ENCODE data around the gene AACS. TPM values are rescaled to one million over a fixed set of nuclear protein-coding genes. Genes with fewer than 3 reads are reported as not detected.

The AACS gene
- polyA plus RNA-seq, 2 donors: 24.3 to 26.9 TPM

DNA sequence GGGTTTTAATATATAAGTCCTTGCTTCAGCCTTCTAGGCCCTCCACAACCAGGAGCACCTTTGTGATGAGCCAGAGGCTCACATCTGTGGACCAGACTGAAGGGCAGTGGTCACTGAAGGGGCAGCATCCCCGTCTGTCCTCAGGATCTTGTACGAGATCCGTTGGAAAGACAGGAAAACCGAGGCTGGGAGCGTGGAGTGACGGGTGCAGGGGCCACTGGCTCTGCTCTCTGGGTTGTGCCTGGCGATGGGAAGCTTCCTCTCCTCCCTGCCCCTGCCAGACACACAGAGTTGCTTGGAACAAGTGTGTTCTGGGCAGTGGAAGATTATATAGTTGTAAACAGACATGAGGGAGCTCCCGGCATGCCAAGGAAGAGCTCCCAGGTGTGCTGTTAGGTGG is 48.0 kb downstream of the AACS start:
- no peaks in the 10 kb centered on the region for H3K27me3 ChIP-seq (ENCODE audit: control insufficient read depth in 1 of 2, insufficient read depth in 2 of 2, low read length in 2 of 2)
- 95% methylated on average over 8 of the region's 8 CpGs for WGBS, 2 donors
- H3K4me1 ChIP-seq (ENCODE audit: control insufficient read depth in 2 of 2, insufficient read depth in 2 of 2, low read length in 1 of 2): peaks cover 0 to 1% of the 10 kb centered on the region in 2 donors
- no peak overlapping the region for H3K27ac ChIP-seq (ENCODE audit: low read depth in 2 of 2, low read length in 1 of 2)
- no peaks in the 10 kb centered on the region for H3K9me3 ChIP-seq (ENCODE audit: control insufficient read depth in 2 of 2, insufficient read depth in 1 of 2, low read depth in 1 of 2, low read length in 1 of 2)
- no peak overlapping the region for H3K4me3 ChIP-seq (ENCODE audit: low read depth in 1 of 2, low read length in 2 of 2)
- H3K36me3 ChIP-seq (ENCODE audit: control insufficient read depth in 2 of 2, insufficient read depth in 2 of 2, low read length in 1 of 2): peaks cover 8 to 41% of the 10 kb centered on the region in 2 donors

DNA sequence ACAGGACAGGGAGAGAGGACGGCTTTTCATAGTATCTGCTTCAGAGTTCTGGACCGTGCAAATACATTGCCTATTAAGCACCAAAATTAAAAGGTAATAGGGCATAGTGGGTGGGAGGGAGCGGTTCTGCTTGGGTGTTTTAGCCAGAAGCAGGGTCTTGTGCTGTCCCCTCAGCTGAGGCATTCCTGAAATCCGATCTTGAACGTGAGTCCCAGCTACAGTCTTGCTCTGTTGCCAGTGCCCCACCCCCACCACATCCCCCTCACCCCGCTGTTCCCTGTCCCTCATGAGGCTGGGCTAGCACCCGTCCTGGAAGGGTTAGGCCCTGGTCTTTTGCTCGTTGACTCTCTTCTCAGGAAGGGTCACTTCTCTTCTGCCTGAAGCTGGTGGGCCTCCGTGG is 48.6 kb downstream of the AACS start:
- Histone ChIP-seq H3K9me3 (ENCODE audit: control insufficient read depth in 2 of 2, insufficient read depth in 1 of 2, low read depth in 1 of 2, low read length in 1 of 2) (no peaks in the 10 kb centered on the region), H3K4me3 (ENCODE audit: low read depth in 1 of 2, low read length in 2 of 2) (no peak overlapping the region), H3K4me1 (ENCODE audit: control insufficient read depth in 2 of 2, insufficient read depth in 2 of 2, low read length in 1 of 2) (peaks cover 0 to 1% of the 10 kb centered on the region in 2 donors), H3K27ac (ENCODE audit: low read depth in 2 of 2, low read length in 1 of 2) (no peak overlapping the region), H3K27me3 (ENCODE audit: control insufficient read depth in 1 of 2, insufficient read depth in 2 of 2, low read length in 2 of 2) (no peaks in the 10 kb centered on the region), H3K36me3 (ENCODE audit: control insufficient read depth in 2 of 2, insufficient read depth in 2 of 2, low read length in 1 of 2) (peaks cover 8 to 47% of the 10 kb centered on the region in 2 donors)
- WGBS, 2 donors: 82 to 86% methylated on average over 9 of the region's 9 CpGs

DNA sequence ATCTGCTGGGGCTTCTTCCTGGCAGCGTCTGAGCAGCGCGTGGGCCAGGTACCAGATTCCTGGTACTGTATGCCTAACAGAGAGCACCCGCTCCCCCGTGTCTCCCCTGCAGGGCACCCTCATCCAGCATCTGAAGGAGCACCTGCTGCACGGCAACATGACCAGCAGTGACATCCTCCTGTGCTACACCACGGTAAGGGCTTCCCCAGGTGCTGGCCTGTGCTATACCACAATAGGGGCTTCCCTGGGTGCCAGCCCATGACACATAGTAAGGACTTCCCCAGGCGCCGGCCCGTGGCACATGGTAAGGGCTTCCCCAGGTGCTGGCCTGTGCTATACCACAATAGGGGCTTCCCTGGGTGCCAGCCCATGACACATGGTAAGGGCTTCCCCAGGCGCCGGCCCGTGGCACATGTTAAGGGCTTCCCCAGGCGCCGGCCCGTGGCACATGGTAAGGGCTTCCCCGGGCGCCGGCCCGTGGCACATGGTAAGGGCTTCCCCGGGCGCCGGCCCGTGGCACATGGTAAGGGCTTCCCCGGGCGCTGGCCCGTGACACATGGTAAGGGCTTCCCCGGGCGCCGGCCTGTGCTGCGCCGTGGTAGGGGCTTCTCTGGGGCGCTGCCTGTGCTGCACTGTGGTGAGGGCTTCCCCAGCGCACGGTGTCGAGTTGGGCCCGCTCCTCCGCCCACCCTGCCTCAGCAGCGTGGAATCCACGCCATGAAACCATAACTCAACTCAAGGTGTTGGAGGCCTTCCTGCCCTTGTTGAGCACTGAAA is 49.3 kb downstream of the AACS start:
- 94 to 95% methylated on average over 40 of the region's 40 CpGs for WGBS, 2 donors

DNA sequence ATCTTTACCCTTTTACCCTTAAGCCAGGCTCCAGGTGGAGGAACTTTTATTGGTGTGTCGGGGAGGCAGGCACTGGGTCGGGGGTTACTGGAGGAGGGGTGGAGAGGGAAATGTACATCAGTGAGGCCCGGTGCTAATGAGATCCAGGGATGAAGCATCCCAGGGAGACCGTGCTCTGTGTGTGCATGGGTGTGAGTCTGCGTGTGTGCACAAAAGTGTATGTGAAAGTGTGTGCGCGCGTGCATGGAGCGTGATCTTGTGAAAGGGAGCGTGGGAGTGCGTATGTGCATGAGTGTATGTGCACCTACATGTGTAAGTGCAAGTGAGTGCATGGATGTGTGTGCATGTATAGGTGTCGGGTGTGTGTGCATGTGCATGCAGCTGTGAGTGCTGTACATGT is 55.3 kb downstream of the AACS start:
- WGBS, 2 donors: 94 to 95% methylated on average over 12 of the region's 12 CpGs
- no peak overlapping the region for H3K27ac ChIP-seq (ENCODE audit: low read depth in 2 of 2, low read length in 1 of 2)
- H3K4me1 ChIP-seq (ENCODE audit: control insufficient read depth in 2 of 2, insufficient read depth in 2 of 2, low read length in 1 of 2): peaks cover 0 to 3% of the 10 kb centered on the region in 2 donors
- H3K4me3 ChIP-seq (ENCODE audit: low read depth in 1 of 2, low read length in 2 of 2): no peak overlapping the region
- H3K9me3 ChIP-seq (ENCODE audit: control insufficient read depth in 2 of 2, insufficient read depth in 1 of 2, low read depth in 1 of 2, low read length in 1 of 2): no peaks in the 10 kb centered on the region
- H3K27me3 ChIP-seq (ENCODE audit: control insufficient read depth in 1 of 2, insufficient read depth in 2 of 2, low read length in 2 of 2): no peaks in the 10 kb centered on the region
- peaks cover 2 to 37% of the 10 kb centered on the region in 2 donors for H3K36me3 ChIP-seq (ENCODE audit: control insufficient read depth in 2 of 2, insufficient read depth in 2 of 2, low read length in 1 of 2)

More for the DNA sequence above, 49.3 kb downstream of the AACS start:
- Histone ChIP-seq H3K27ac (ENCODE audit: low read depth in 2 of 2, low read length in 1 of 2) (no peak overlapping the region), H3K36me3 (ENCODE audit: control insufficient read depth in 2 of 2, insufficient read depth in 2 of 2, low read length in 1 of 2) (peaks cover 4 to 47% of the 10 kb centered on the region in 2 donors), H3K4me1 (ENCODE audit: control insufficient read depth in 2 of 2, insufficient read depth in 2 of 2, low read length in 1 of 2) (peaks cover 0 to 1% of the 10 kb centered on the region in 2 donors), H3K4me3 (ENCODE audit: low read depth in 1 of 2, low read length in 2 of 2) (no peak overlapping the region), H3K27me3 (ENCODE audit: control insufficient read depth in 1 of 2, insufficient read depth in 2 of 2, low read length in 2 of 2) (no peaks in the 10 kb centered on the region), H3K9me3 (ENCODE audit: control insufficient read depth in 2 of 2, insufficient read depth in 1 of 2, low read depth in 1 of 2, low read length in 1 of 2) (no peaks in the 10 kb centered on the region)

DNA sequence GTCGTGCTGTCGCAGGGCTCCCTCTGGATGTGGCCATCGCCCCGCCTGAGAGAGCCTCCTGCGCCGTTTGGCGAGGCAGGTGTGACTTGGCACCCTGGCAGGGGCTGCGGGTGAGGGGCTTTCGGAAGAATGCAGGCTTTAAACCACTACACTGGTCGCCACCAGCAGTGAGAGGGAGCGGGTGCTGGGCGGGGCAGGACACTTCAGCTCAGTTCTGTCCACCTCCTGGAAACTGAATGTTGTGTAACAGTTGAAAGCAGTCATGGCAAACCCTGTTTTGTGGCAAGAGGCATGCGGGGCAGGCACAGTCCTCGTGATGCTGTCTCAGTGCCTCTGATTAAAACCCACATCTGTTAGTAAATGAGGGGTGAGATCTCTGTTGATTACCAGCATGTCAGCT is 55.9 kb downstream of the AACS start:
- H3K36me3 ChIP-seq (ENCODE audit: control insufficient read depth in 2 of 2, insufficient read depth in 2 of 2, low read length in 1 of 2): peaks cover 0 to 35% of the 10 kb centered on the region in 2 donors
- 91 to 93% methylated on average over 14 of the region's 14 CpGs for WGBS, 2 donors
- H3K4me3 ChIP-seq (ENCODE audit: low read depth in 1 of 2, low read length in 2 of 2): no peak overlapping the region
- H3K27me3 ChIP-seq (ENCODE audit: control insufficient read depth in 1 of 2, insufficient read depth in 2 of 2, low read length in 2 of 2): no peaks in the 10 kb centered on the region
- no peak overlapping the region for H3K27ac ChIP-seq (ENCODE audit: low read depth in 2 of 2, low read length in 1 of 2)
- no peaks in the 10 kb centered on the region for H3K9me3 ChIP-seq (ENCODE audit: control insufficient read depth in 2 of 2, insufficient read depth in 1 of 2, low read depth in 1 of 2, low read length in 1 of 2)
- peaks cover 0 to 3% of the 10 kb centered on the region in 2 donors for H3K4me1 ChIP-seq (ENCODE audit: control insufficient read depth in 2 of 2, insufficient read depth in 2 of 2, low read length in 1 of 2)

DNA sequence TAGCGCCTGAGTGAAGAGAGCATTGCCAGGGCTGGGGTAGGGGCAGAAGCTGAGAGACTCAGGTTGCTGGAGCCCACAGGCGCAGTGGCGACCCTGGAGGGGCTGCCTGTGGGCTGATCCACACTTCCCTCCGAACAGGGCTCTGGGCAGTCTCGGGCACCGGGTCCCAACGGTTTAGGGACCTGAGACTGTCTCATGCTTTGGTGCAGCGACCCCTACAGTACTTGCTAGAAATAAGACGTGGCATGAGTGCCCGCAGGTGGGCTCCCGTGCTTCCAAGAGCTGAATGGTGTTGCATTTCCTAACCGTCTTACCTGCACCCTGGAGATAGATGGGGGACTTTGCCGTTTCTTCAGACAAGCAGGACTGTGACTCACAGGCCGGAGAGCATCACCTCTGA is 57.4 kb downstream of the AACS start:
- H3K36me3 ChIP-seq (ENCODE audit: control insufficient read depth in 2 of 2, insufficient read depth in 2 of 2, low read length in 1 of 2): peaks cover 0 to 32% of the 10 kb centered on the region in 2 donors
- peaks cover 0 to 3% of the 10 kb centered on the region in 2 donors for H3K4me1 ChIP-seq (ENCODE audit: control insufficient read depth in 2 of 2, insufficient read depth in 2 of 2, low read length in 1 of 2)
- 90 to 93% methylated on average over 13 to 14 of the region's 14 CpGs for WGBS, 2 donors
- no peak overlapping the region for H3K4me3 ChIP-seq (ENCODE audit: low read depth in 1 of 2, low read length in 2 of 2)
- no peak overlapping the region for H3K27ac ChIP-seq (ENCODE audit: low read depth in 2 of 2, low read length in 1 of 2)
- H3K27me3 ChIP-seq (ENCODE audit: control insufficient read depth in 1 of 2, insufficient read depth in 2 of 2, low read length in 2 of 2): no peaks in the 10 kb centered on the region
- no peaks in the 10 kb centered on the region for H3K9me3 ChIP-seq (ENCODE audit: control insufficient read depth in 2 of 2, insufficient read depth in 1 of 2, low read depth in 1 of 2, low read length in 1 of 2)

DNA sequence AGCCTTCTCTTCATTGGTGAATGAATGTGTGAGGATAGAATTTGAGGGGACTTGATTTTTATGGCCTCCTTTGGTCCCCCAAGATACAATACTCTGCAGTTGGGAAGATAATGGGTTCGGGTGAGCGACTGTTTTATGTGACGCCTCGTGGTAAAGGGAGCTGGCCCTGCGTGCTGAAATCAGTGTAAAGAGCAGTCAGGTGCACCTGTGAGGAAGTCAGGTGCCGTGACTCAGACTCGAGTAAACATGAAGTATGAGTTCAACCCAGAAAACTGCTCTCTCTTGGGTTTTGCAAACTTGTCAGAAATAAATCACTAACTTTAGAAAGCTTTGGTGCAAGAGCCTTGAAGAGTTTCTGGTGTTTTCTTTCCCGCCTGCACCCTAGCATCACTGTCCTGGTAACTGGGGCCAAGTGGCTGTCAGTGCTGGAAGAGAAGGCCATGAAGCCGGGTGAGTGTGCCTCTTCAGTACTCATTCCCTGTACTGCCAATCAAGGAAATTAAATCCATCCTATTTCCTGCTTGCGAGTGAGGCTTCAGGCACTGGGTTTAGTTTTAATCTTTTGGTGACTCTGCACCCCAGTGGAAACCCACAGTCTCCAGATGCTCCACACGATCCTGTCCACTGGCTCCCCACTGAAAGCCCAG is 59.2 kb downstream of the AACS start:
- Histone ChIP-seq H3K36me3 (ENCODE audit: control insufficient read depth in 2 of 2, insufficient read depth in 2 of 2, low read length in 1 of 2) (peaks cover 0 to 28% of the 10 kb centered on the region in 2 donors), H3K9me3 (ENCODE audit: control insufficient read depth in 2 of 2, insufficient read depth in 1 of 2, low read depth in 1 of 2, low read length in 1 of 2) (no peaks in the 10 kb centered on the region), H3K4me1 (ENCODE audit: control insufficient read depth in 2 of 2, insufficient read depth in 2 of 2, low read length in 1 of 2) (peaks cover 0 to 3% of the 10 kb centered on the region in 2 donors), H3K27ac (ENCODE audit: low read depth in 2 of 2, low read length in 1 of 2) (peak overlapping the region; percentile 32 to 75), H3K4me3 (ENCODE audit: low read depth in 1 of 2, low read length in 2 of 2) (no peak overlapping the region), H3K27me3 (ENCODE audit: control insufficient read depth in 1 of 2, insufficient read depth in 2 of 2, low read length in 2 of 2) (no peaks in the 10 kb centered on the region)
- WGBS, 2 donors: 66 to 74% methylated on average over 11 of the region's 11 CpGs

DNA sequence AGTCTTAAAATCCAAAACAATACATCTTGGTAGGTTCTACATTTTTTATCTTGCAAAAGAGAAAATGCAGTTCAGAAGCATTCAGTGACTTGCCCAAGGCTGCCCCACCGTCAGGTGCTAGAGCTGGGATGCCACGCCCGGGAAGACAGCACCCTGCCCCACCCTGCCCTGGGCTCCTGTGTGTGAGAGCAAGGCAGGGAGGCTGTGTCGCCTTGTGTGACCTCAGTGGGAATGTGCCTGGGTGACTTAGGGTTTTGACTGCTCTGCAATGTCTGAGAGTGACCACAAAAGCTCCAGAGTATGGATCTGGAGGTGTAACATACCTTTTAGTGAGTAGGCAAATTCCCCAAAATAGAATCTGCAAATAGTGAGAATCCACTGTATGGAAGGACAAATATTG is 60.0 kb downstream of the AACS start:
- H3K4me1 ChIP-seq (ENCODE audit: control insufficient read depth in 2 of 2, insufficient read depth in 2 of 2, low read length in 1 of 2): no peaks in the 10 kb centered on the region
- H3K4me3 ChIP-seq (ENCODE audit: low read depth in 1 of 2, low read length in 2 of 2): no peak overlapping the region
- peaks cover 0 to 31% of the 10 kb centered on the region in 2 donors for H3K36me3 ChIP-seq (ENCODE audit: control insufficient read depth in 2 of 2, insufficient read depth in 2 of 2, low read length in 1 of 2)
- no peaks in the 10 kb centered on the region for H3K9me3 ChIP-seq (ENCODE audit: control insufficient read depth in 2 of 2, insufficient read depth in 1 of 2, low read depth in 1 of 2, low read length in 1 of 2)
- WGBS, 2 donors: 62% methylated on average over 4 of the region's 4 CpGs
- no peak overlapping the region for H3K27ac ChIP-seq (ENCODE audit: low read depth in 2 of 2, low read length in 1 of 2)
- H3K27me3 ChIP-seq (ENCODE audit: control insufficient read depth in 1 of 2, insufficient read depth in 2 of 2, low read length in 2 of 2): no peaks in the 10 kb centered on the region

DNA sequence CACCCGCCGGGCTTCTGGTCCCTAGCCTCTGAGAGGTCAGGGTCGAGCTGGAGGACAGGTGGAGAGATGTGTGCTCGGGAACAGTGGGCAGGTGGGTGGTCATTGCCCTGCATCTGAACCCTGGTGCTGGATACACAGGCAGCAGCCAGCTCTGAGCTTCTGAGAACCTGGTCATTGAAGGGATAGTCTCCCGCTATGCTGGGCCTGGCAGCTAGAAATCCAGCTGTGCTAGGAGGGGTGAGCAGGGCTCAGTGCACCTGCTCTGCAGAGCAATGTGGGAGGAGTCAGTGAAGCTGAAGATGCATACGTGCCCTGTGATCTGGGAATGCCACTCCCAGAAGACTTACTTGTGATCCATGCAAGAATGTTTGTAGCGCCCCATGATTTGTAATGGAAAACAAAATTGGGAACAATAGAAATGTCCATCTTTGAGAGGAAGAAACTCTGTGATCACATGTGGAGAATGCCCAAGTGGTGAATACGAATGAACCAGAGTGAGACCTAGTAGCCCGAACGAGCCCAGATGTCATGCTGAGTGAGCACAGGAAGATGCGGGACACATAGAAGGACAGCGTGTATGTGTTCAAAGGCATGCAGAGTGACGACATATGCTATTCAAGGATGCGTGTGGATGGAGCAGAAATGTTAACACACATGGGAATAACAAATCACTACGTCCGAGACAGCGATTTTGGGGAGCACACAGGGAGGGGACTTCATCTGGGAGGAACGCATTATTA is 63.4 kb downstream of the AACS start:
- no peak overlapping the region for H3K4me3 ChIP-seq (ENCODE audit: low read depth in 1 of 2, low read length in 2 of 2)
- H3K27ac ChIP-seq (ENCODE audit: low read depth in 2 of 2, low read length in 1 of 2): no peak overlapping the region
- H3K27me3 ChIP-seq (ENCODE audit: control insufficient read depth in 1 of 2, insufficient read depth in 2 of 2, low read length in 2 of 2): no peaks in the 10 kb centered on the region
- no peaks in the 10 kb centered on the region for H3K4me1 ChIP-seq (ENCODE audit: control insufficient read depth in 2 of 2, insufficient read depth in 2 of 2, low read length in 1 of 2)
- 93 to 94% methylated on average over 18 of the region's 18 CpGs for WGBS, 2 donors
- no peaks in the 10 kb centered on the region for H3K9me3 ChIP-seq (ENCODE audit: control insufficient read depth in 2 of 2, insufficient read depth in 1 of 2, low read depth in 1 of 2, low read length in 1 of 2)
- H3K36me3 ChIP-seq (ENCODE audit: control insufficient read depth in 2 of 2, insufficient read depth in 2 of 2, low read length in 1 of 2): peaks cover 0 to 35% of the 10 kb centered on the region in 2 donors

Measured in esophagus (tissue), 2 donors.